OCI-LY1 (cell line): ENCODE results near the gene TSPAN3.

Source experiments
- H2AFZ ChIP-seq: fragments of 200-600 bp; sonication (generic), shearing (Covaris generic); 2 replicates; pipeline ENCODE4 v1.6.0; 2014; ENCODE audit warnings: antibody characterized with exemption, mild to moderate bottlenecking, low read length
- H3F3A ChIP-seq: fragments of 200-600 bp; sonication (generic), shearing (Covaris generic); 2 replicates; pipeline ENCODE4 v1.6.0; 2014; ENCODE audit warnings: mild to moderate bottlenecking, antibody characterized with exemption, low read length, moderate library complexity; ENCODE audit not compliant: insufficient read depth
- H3K27ac ChIP-seq: fragments of 200-600 bp; sonication (generic); 2 replicates; pipeline ENCODE4 v1.5.1; 2014; ENCODE audit warnings: low read length, mixed run types, mild to moderate bottlenecking, low read depth; ENCODE audit not compliant: poor library complexity, severe bottlenecking
- H3K27me3 ChIP-seq: fragments of 200-600 bp; sonication (generic); 2 replicates; pipeline ENCODE4 v1.6.0; 2014; ENCODE audit warnings: antibody characterized with exemption, mild to moderate bottlenecking, low read length, moderate library complexity; ENCODE audit not compliant: insufficient read depth
- H3K36me3 ChIP-seq: fragments of 200-600 bp; sonication (generic); 2 replicates; pipeline ENCODE4 v1.6.1; 2014; ENCODE audit warnings: mild to moderate bottlenecking, antibody characterized with exemption, low read length, moderate library complexity, mixed read lengths; ENCODE audit not compliant: insufficient read depth
- H3K4me1 ChIP-seq: fragments of 200-600 bp; sonication (generic); 2 replicates; pipeline ENCODE4 v1.5.1; 2014; ENCODE audit warnings: mild to moderate bottlenecking, low read length, moderate library complexity; ENCODE audit not compliant: insufficient read depth, severe bottlenecking
- H3K4me2 ChIP-seq: fragments of 200-600 bp; sonication (generic), shearing (Covaris generic); 2 replicates; pipeline ENCODE4 v1.6.1; 2014; ENCODE audit warnings: low read length
- H3K4me3 ChIP-seq: fragments of 200-600 bp; sonication (generic); 2 replicates; pipeline ENCODE4 v1.5.1; 2014; ENCODE audit warnings: low read length, low read depth, mild to moderate bottlenecking, mixed read lengths; ENCODE audit not compliant: poor library complexity, severe bottlenecking
- H3K79me2 ChIP-seq: fragments of 200-600 bp; shearing (Covaris generic); 2 replicates; pipeline ENCODE4 v1.6.1; 2016; ENCODE audit warnings: mixed run types, low read length, mixed read lengths; ENCODE audit not compliant: insufficient read depth
- H3K9ac ChIP-seq: fragments of 200-600 bp; sonication (generic), shearing (Covaris generic); 2 replicates; pipeline ENCODE4 v1.6.1; 2014; ENCODE audit warnings: mild to moderate bottlenecking, low read length, mixed read lengths
- H3K9me2 ChIP-seq: fragments of 200-600 bp; sonication (generic), shearing (Covaris generic); 2 replicates; pipeline ENCODE4 v1.6.1; 2014; ENCODE audit warnings: low read depth, mild to moderate bottlenecking, low read length, mixed read lengths
- H3K9me3 ChIP-seq: fragments of 200-600 bp; shearing (Covaris generic); 2 replicates; pipeline ENCODE4 v1.6.1; 2014; ENCODE audit warnings: low read length, mixed read lengths
- H4K20me1 ChIP-seq: fragments of 200-600 bp; sonication (generic), shearing (Covaris generic); 2 replicates; pipeline ENCODE4 v1.6.0; 2016; ENCODE audit warnings: mild to moderate bottlenecking, low read length; ENCODE audit not compliant: insufficient read depth
- EZH2 ChIP-seq: fragments of 200-600 bp; sonication (generic), shearing (Covaris generic); IDR thresholded peaks from 2 replicates; pipeline ENCODE4 v1.8.0; 2017; ENCODE audit warnings: borderline replicate concordance, mixed run types, mild to moderate bottlenecking, antibody characterized with exemption, low read length, moderate library complexity, mixed read lengths
- TF ChIP-seq, protein P1 (sequence below): fragments of 200-600 bp; sonication (generic), shearing (Covaris generic); IDR thresholded peaks from 2 replicates; pipeline ENCODE4 v1.5.1; 2017; ENCODE audit warnings: mild to moderate bottlenecking, antibody characterized with exemption, low read length, moderate library complexity, mixed read lengths

TSPAN3 gene

DNA sequence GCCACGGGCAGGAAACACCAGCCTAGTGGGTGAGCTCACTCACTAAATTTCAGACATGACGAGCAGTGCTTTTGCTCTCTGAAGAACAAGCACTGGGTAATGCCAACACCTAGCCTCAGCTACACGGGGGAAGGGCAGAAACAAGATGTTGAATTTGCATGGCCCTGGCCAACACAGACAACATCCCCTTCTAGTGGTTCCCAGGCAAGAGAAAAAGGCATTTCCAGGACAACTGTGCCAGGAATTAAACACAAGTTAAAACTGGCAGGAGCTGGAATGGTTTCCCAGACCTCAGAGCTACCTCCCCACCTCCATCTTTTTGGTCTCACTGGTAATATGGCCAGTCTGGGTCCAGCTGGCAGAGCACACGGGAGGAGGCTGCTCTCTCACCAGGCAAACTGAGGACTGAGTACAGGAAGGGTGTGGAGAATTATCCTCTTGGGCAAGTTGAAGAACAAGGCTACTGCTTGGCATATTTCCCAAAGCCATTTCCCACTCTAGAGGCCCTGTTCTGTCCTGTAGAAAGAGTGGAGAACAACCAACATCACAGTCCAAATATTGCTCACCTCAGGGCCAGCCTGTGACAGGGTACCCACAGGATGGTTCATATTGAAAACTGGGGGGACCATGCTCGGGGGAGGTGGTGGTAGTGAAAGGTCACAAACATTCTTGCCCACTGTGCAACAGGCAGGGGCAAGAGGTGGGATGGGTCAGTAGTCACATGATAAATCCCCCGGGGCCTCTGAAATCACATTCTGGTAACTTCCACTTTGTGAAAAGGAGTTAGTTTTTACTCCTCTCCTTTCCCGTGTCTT, 26.5 kb downstream of the TSPAN3 start:
- H3K27ac ChIP-seq = no peak overlapping the region

DNA sequence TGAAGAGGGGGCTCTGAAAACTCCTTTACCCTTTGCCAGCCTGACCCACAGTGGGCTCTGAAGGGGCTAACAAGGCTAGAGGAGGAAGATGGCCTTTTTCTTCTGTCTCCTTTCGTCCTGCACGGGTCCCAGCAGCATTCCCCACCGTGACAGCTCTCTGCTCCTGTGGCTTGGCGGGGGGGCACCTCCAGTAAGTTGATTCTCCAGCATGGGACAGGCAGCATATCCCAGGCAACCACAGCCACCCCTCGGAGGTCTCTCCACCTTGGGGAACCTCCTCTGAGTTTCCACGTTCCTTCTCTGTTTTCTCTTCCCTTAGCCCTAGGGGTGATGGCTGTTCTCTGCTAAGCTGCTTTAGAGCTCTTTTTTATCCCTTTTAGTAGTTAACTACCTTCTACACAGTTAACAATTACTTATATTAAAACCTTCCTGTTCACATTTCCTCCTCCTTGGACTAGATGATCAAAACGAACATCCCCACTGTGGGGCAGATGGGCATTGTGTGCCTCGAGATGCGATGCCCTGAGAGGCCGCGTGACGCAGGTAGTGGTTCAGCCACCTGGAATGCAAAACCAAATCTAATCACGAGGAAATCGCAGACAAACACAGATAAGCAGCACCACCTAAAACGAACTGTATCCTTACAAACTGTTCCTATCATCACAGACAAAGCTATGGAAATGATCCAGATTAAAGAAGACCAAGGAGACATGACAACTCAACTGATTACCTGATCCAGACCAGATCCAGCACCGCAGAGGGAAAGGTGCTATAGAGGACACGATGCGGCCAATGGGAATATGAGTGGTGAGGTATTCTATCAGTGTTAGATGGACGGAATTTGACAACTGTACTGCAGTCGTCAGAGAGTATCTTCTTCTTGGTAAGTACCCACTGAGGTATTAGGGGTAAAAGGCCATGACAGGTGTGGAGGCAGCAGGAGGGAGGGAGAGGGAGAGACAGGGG, 27.7 kb downstream of the TSPAN3 start:
- TF ChIP-seq, protein P1, sequence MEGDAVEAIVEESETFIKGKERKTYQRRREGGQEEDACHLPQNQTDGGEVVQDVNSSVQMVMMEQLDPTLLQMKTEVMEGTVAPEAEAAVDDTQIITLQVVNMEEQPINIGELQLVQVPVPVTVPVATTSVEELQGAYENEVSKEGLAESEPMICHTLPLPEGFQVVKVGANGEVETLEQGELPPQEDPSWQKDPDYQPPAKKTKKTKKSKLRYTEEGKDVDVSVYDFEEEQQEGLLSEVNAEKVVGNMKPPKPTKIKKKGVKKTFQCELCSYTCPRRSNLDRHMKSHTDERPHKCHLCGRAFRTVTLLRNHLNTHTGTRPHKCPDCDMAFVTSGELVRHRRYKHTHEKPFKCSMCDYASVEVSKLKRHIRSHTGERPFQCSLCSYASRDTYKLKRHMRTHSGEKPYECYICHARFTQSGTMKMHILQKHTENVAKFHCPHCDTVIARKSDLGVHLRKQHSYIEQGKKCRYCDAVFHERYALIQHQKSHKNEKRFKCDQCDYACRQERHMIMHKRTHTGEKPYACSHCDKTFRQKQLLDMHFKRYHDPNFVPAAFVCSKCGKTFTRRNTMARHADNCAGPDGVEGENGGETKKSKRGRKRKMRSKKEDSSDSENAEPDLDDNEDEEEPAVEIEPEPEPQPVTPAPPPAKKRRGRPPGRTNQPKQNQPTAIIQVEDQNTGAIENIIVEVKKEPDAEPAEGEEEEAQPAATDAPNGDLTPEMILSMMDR = no peak
- no peak for TF ChIP-seq EZH2
- Histone ChIP-seq H4K20me1 (no peaks in the 10 kb centered on the region), H3K9ac (no peak overlapping the region), H3K9me3 (no peaks in the 10 kb centered on the region), H3K79me2 (no peaks in the 10 kb centered on the region), H3K4me2 (no peak overlapping the region), H3K4me1 (peaks cover 12% of the 10 kb centered on the region), H3K27me3 (no peaks in the 10 kb centered on the region), H3K9me2 (no peaks in the 10 kb centered on the region), H3K36me3 (peaks cover 33% of the 10 kb centered on the region; the same call in 1 of the 2 replicates), H3K4me3 (no peak overlapping the region), H3K27ac (no peak overlapping the region), H2AFZ (no peak overlapping the region), H3F3A (no peaks in the 10 kb centered on the region)

More for the DNA sequence above, 26.5 kb downstream of the TSPAN3 start:
- H3K79me2 ChIP-seq = no peaks in the 10 kb centered on the region
- H3K4me3 ChIP-seq = no peak overlapping the region
- H3K4me1 ChIP-seq = peaks cover 12% of the 10 kb centered on the region
- no peaks in the 10 kb centered on the region for H3K27me3 ChIP-seq
- H2AFZ ChIP-seq = no peak overlapping the region
- no peaks in the 10 kb centered on the region for H4K20me1 ChIP-seq
- no peak overlapping the region for H3K4me2 ChIP-seq
- peaks cover 43% of the 10 kb centered on the region; the same call in 1 of the 2 replicates for H3K36me3 ChIP-seq
- H3F3A ChIP-seq = no peaks in the 10 kb centered on the region
- no peaks in the 10 kb centered on the region for H3K9me2 ChIP-seq
- H3K9ac ChIP-seq = no peak overlapping the region
- TF ChIP-seq EZH2 = no peak
- TF ChIP-seq, protein P1 = no peak
- H3K9me3 ChIP-seq = no peaks in the 10 kb centered on the region

DNA sequence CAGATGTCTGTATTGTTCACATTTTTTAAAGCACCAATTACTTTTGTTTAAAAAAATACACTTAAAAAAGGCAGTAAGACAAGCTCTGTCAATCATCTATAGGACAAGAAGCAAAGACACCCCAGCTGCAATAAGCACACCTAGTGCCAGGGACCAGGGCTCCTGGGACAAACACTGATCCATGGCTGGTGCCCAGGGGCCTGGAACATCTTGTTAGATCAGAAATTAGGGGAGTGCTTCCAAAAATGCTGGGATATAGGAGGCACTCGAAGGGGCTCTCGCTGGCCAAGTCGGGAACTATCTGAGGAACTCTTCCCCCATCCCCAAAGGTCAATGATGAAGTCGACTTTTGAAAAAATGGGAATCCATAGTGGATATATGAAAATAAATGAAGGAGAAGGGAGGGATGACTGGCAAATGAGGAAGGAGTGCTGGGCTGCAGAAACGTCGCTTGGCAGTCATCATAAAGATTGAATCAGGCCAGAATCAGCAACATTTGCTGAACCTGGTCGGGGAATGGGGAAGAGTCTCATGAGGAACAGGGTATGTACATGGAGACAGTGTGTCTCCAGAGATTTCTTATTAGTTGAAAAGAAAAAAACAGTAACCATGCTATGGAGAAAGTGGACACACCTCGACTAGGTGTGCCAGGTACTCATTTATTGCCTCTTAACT, 28.5 kb downstream of the TSPAN3 start:
- peaks cover 26% of the 10 kb centered on the region; the same call in 1 of the 2 replicates for H3K36me3 ChIP-seq

More for the DNA sequence above, 28.5 kb downstream of the TSPAN3 start:
- H3K4me2 ChIP-seq = no peak overlapping the region
- no peaks in the 10 kb centered on the region for H4K20me1 ChIP-seq
- H3K4me1 ChIP-seq = peaks cover 12% of the 10 kb centered on the region
- H3F3A ChIP-seq = no peaks in the 10 kb centered on the region
- no peaks in the 10 kb centered on the region for H3K9me2 ChIP-seq
- H3K4me3 ChIP-seq = no peak overlapping the region
- H3K9ac ChIP-seq = no peak overlapping the region
- no peaks in the 10 kb centered on the region for H3K79me2 ChIP-seq
- H3K27ac ChIP-seq = no peak overlapping the region
- TF ChIP-seq, protein P1 = no peak
- no peak for TF ChIP-seq EZH2
- H3K27me3 ChIP-seq = no peaks in the 10 kb centered on the region
- no peaks in the 10 kb centered on the region for H3K9me3 ChIP-seq
- H2AFZ ChIP-seq = no peak overlapping the region
